LNCAP (cell line): ENCODE results near the gene RNF135.

Experiments used
- TF ChIP-seq, protein P1 (sequence below): fragments of 450-650 bp; IDR thresholded peaks from 2 replicates; pipeline ENCODE4 v1.5.1; 2017; ENCODE audit warnings: mild to moderate bottlenecking

RNF135 gene

DNA sequence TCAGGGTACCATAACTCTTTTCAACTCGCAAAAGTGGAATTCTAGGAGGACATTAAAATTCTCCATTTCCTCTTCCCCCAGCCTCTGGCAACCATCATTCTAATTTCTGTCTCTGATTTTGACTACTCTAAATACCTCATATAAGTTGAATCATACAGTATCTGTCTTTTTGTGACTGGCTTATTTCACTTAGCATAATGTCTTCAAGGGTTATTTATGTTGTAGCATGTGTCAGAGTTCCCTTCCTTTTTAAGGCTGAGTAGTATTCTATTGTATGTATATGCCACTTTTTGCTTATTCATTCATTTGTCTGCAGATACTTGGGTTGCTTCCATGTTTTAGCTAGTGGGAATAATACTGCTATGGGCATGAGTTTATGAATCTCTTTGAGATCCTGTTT is 12.0 kb downstream of the RNF135 start:
- TF ChIP-seq, protein P1, sequence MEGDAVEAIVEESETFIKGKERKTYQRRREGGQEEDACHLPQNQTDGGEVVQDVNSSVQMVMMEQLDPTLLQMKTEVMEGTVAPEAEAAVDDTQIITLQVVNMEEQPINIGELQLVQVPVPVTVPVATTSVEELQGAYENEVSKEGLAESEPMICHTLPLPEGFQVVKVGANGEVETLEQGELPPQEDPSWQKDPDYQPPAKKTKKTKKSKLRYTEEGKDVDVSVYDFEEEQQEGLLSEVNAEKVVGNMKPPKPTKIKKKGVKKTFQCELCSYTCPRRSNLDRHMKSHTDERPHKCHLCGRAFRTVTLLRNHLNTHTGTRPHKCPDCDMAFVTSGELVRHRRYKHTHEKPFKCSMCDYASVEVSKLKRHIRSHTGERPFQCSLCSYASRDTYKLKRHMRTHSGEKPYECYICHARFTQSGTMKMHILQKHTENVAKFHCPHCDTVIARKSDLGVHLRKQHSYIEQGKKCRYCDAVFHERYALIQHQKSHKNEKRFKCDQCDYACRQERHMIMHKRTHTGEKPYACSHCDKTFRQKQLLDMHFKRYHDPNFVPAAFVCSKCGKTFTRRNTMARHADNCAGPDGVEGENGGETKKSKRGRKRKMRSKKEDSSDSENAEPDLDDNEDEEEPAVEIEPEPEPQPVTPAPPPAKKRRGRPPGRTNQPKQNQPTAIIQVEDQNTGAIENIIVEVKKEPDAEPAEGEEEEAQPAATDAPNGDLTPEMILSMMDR = no peak

DNA sequence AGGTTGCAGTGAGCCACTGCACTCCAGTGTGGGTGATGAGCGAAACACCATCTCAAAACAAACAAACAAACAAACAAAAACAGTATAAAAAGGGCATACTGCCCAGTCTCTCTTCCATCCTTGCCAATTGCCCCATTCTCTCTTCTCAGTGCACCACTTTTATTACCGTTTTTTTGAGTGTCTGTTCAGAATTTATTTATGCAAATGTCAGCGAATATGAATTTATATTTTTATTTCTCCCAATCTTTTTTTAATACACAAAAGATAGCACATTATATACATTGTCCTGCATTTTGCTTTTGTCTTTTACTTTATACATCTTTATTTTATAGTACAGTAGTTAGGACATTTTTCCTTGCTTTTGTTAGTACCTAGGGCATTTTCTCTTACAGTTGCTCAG is 19.6 kb downstream of the RNF135 start:
- TF ChIP-seq, protein P1 = no peak

DNA sequence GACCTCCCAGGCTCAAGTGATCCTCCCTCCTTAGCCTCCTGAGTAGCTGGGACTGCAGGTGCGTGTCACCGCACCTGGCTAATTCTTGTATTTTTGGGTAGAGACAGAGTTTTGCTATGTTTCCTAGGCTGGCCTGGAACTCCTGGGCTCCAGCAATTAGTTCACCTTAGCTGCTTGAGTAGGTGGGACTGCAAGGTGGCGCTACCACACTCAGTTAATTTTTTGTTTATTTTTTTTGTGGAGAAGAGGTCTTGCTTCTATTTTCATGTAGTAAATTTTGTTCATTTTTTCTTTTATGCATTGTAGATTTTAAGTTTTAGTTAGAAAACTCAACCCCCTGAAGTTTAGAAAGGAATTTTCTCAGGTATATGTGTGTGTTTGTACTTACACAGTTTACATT is 21.7 kb downstream of the RNF135 start:
- TF ChIP-seq, protein P1 = no peak

DNA sequence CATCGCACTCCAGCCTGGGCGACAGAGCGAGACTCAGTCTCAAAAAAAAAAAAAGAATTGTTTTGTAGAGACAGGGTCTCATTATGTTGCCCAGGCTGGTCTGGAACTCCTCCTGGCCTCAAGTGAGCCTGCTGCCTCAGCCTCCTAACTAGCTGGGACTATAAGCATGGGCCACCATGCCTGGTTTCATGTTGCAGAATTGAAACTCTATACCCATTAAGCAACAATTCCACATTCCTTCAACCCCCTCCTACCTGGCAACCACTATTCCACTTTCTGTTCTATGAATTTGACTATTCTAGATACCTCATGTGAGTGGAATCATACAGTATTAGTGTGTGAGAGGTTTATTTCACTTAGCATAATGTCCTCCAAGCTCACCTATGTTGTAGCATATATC is 24.5 kb downstream of the RNF135 start:
- TF ChIP-seq, protein P1 = no peak

DNA sequence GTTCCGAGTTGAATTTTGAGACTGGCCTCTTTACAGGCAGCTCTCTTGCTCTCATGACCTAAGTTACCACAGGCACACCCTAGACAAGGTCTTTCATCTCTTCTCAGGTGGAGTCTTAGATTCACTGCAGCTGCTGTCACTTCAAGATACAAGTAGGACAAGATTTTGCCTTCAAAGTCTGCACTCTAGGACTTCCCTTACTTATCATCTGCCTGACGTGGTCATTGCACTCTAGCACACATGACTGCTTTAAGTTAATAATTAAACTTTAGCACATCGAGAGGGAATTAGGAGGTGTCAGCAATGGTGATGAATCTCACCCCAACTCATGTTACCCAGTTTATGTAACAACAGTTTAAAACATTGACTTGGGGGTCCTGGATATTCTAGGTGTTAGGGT is 25.6 kb downstream of the RNF135 start:
- TF ChIP-seq, protein P1 = no peak

DNA sequence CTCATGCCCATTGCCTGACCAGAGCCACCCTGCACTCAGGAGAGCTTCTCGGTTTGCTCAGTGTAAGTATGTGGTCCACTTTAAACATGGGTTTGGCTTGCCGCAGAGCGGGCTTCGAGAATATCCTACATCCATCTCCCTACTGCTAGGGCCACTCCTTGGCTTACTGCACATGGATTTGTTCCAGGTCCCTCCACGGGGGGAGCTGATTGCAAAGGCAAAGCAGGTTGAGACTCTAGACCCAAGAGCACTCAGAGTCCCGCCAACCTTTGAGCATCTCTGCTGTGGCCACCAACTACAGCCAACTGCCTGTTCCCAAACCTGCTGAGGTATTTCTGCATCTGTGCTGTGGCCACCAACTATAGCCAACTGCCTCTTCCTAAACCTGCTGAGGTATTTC is 26.4 kb downstream of the RNF135 start:
- TF ChIP-seq, protein P1 = no peak

DNA sequence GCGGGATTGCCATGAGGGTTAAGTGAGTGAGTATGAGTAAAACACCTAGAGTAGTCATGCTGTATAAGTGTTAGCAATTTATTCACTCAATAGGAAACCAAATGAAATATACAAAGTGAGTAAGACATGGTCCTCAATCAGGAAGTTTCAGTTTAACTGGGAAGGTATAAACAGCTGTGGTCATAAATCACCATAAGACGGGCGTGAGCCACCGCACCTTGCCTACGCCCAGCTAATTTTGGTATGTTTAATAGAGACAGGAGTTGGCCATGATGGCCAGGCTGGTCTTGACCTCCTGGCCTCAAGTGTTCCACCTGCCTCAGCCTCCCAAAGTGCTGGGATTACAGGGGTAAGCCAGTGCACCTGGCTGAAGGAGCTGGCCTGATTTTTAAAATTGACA is 27.0 kb downstream of the RNF135 start:
- TF ChIP-seq, protein P1 = no peak

DNA sequence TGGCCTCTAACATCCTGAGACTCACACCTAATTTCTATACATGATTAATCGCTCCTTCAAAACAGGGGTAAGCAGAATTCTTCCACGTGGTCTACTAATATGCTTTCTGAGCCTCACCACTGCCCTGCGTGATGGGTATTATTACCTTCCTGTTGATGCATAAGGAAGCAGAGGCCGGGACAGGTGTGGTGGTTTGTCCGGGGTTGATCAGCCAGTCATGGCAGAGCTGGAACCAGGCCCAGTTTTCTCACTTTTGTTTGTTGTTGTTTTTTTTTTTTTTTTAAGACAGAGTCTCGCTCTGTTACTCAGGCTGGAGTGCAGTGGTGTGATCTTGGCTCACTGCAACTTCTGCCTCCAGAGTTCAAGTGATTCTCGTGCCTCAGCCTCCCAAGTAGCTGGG is 31.2 kb downstream of the RNF135 start:
- TF ChIP-seq, protein P1 = no peak
